HCT116 (cell line): ENCODE data around the gene DPP6. TPM values are rescaled to one million over a fixed set of nuclear protein-coding genes. Genes with fewer than 3 reads are reported as not detected.
A peak's percentile ranks its signal among the peaks of the same experiment; 100 is the strongest.

Source experiments
- ATAC-seq: fragments of 200-7000 bp; cut with Tn5 transposase; 2 replicates; pipeline ENCODE4 v1.9.1; 2020; ENCODE audit warnings: mild to moderate bottlenecking, moderate library complexity
- BruUV-seq: library from RNA; stranded (reverse); fragments of 400-500 nt; replicated peaks from 2 replicates; lab custom pipeline; 2021; lab: Mats Ljungman, UMichigan
- CTCF ChIA-PET: fragments of 300-600 bp; sonication (Branson Sonifier 250); formaldehyde crosslinking; loops from one replicate; lab custom pipeline; 2021; ENCODE audit warnings: antibody characterized with exemption; lab: Charles Lee
- POLR2A ChIA-PET: fragments of 300-600, 350-600 bp; sonication (Branson Sonifier 250); formaldehyde crosslinking; loops from one replicate; lab custom pipeline; 2021; ENCODE audit warnings: antibody characterized with exemption; lab: Charles Lee
- RAD21 ChIA-PET, 2 experiments: fragments of 300-600 bp; sonication (Branson Sonifier 250); formaldehyde crosslinking; loops; one replicate each; lab custom pipeline; 2023; ENCODE audit warnings: low total read pairs in 2 of 2; ENCODE audit not compliant: uncharacterized antibody in 2 of 2, unreplicated experiment in 2 of 2, low non-redundant PET in 1 of 2; lab: Charles Lee
- DNase-seq: peaks from one replicate; pipeline ENCODE4 v3.0.0-alpha.2; 2010; ENCODE audit warnings: low read depth, low spot score
- H2AFZ ChIP-seq: fragments of 200-600 bp; shearing (Covaris generic), sonication (generic); 2 replicates; pipeline ENCODE4 v1.6.1; 2017; ENCODE audit warnings: low read depth, mixed run types, mixed read lengths, antibody characterized with exemption, low read length; ENCODE audit not compliant: poor library complexity, severe bottlenecking
- H3K27ac ChIP-seq: 2 replicates; pipeline ENCODE4 v1.5.1; 2012; ENCODE audit warnings: low read depth, low read length
- H3K27me3 ChIP-seq: fragments of 200-600 bp; sonication (generic); 2 replicates; pipeline ENCODE4 v1.6.1; 2016; ENCODE audit warnings: mixed run types, low read length, mixed read lengths; ENCODE audit not compliant: insufficient read depth
- H3K36me3 ChIP-seq, 2 experiments: fragments of 200-500 bp in 1 of 2; fragments of 200-600 bp in 1 of 2; sonication (Bioruptor generic) in 1 of 2; sonication (generic) in 1 of 2; 2 replicates each; pipeline versions ENCODE4 v1.5.1 to v1.6.1; 2014 to 2016; ENCODE audit warnings: low read length in 2 of 2, inconsistent platforms in 1 of 2, mixed read lengths in 1 of 2, mixed run types in 1 of 2; ENCODE audit not compliant: insufficient read depth in 2 of 2, control insufficient read depth in 1 of 2
- H3K4me1 ChIP-seq, 2 experiments: fragments of 200-600 bp in 1 of 2; sonication (generic) in 1 of 2; 2 replicates each; pipeline versions ENCODE4 v1.5.1 to v1.6.1; 2012 to 2017; ENCODE audit warnings: low read length in 2 of 2, inconsistent platforms in 1 of 2, mild to moderate bottlenecking in 1 of 2, mixed read lengths in 1 of 2, mixed run types in 1 of 2, moderate library complexity in 1 of 2; ENCODE audit not compliant: insufficient read depth in 2 of 2, control insufficient read depth in 1 of 2
- H3K4me2 ChIP-seq: fragments of 200-600 bp; sonication (generic); 2 replicates; pipeline ENCODE4 v1.6.1; 2017; ENCODE audit warnings: mixed run types, low read length, mixed read lengths
- H3K4me3 ChIP-seq, 2 experiments: fragments of 200-600 bp in 1 of 2; sonication (generic) in 1 of 2; replicated peaks in 1 of 2; 2 replicates each; pipeline ENCODE4 v1.5.1; 2011 to 2016; ENCODE audit warnings: low read length in 2 of 2, control low read depth in 1 of 2, low read depth in 1 of 2, mild to moderate bottlenecking in 1 of 2, mixed read lengths in 1 of 2, mixed run types in 1 of 2
- H3K79me2 ChIP-seq: fragments of 200-600 bp; sonication (generic); 2 replicates; pipeline ENCODE4 v1.6.1; 2017; ENCODE audit warnings: mild to moderate bottlenecking, mixed run types, low read length, moderate library complexity, mixed read lengths; ENCODE audit not compliant: insufficient read depth
- H3K9ac ChIP-seq: fragments of 200-600 bp; sonication (generic); 2 replicates; pipeline ENCODE4 v1.6.1; 2016; ENCODE audit warnings: low read length, mixed read lengths
- H3K9me2 ChIP-seq: fragments of 200-600 bp; sonication (generic), shearing (Covaris generic); 2 replicates; pipeline ENCODE4 v1.6.1; 2017; ENCODE audit warnings: mixed run types, mild to moderate bottlenecking, moderate library complexity; ENCODE audit not compliant: insufficient read depth
- H3K9me3 ChIP-seq, 2 experiments: fragments of 200-500 bp in 1 of 2; fragments of 200-600 bp in 1 of 2; sonication (Bioruptor generic) in 1 of 2; sonication (generic) in 1 of 2; 2 replicates each; pipeline ENCODE4 v1.6.1; 2014 to 2017; ENCODE audit warnings: low read length in 2 of 2, mixed read lengths in 2 of 2, inconsistent platforms in 1 of 2, low read depth in 1 of 2, mild to moderate bottlenecking in 1 of 2, mixed run types in 1 of 2, moderate library complexity in 1 of 2; ENCODE audit not compliant: control insufficient read depth in 1 of 2, insufficient read depth in 1 of 2
- H4K20me1 ChIP-seq: fragments of 200-600 bp; sonication (generic), shearing (Covaris generic); 2 replicates; pipeline ENCODE4 v1.6.1; 2017; ENCODE audit warnings: mixed run types, mild to moderate bottlenecking, moderate library complexity; ENCODE audit not compliant: insufficient read depth
- EGR1 ChIP-seq: IDR thresholded peaks from 2 replicates; pipeline ENCODE4 v1.6.1; 2012; ENCODE audit warnings: low read depth
- EZH2 ChIP-seq: fragments of 200-600 bp; sonication (generic); IDR thresholded peaks from 2 replicates; pipeline ENCODE4 v1.6.1; 2017; ENCODE audit warnings: antibody characterized with exemption, mixed run types
- EZH2phosphoT487 ChIP-seq: fragments of 200-600 bp; IDR thresholded peaks from 2 replicates; pipeline ENCODE4 v1.6.1; 2018; ENCODE audit warnings: antibody characterized with exemption, borderline replicate concordance
- FOSL1 ChIP-seq: IDR thresholded peaks from 2 replicates; pipeline ENCODE4 v1.6.1; 2012; ENCODE audit warnings: low read depth
- MAX ChIP-seq: IDR thresholded peaks from 2 replicates; pipeline ENCODE4 v1.6.1; 2012
- REST ChIP-seq: IDR thresholded peaks from 2 replicates; pipeline ENCODE4 v1.6.1; 2012; ENCODE audit warnings: low read depth
- YY1 ChIP-seq: IDR thresholded peaks from 2 replicates; pipeline ENCODE4 v1.6.1; 2011; ENCODE audit warnings: low read length, low read depth, moderate library complexity, mild to moderate bottlenecking; ENCODE audit not compliant: insufficient replicate concordance; ENCODE audit errors: extremely low read depth
- ZFX ChIP-seq: fragments of 450-650 bp; IDR thresholded peaks from 2 replicates; pipeline ENCODE4 v1.6.1; 2017
- ZNF274 ChIP-seq: fragments of 200-500 bp; sonication (Bioruptor generic); IDR thresholded peaks from 2 replicates; pipeline ENCODE4 v1.6.1; 2014; ENCODE audit warnings: mild to moderate bottlenecking, low read depth, low read length, inconsistent platforms
- intact Hi-C: fragments of 100-400 bp; cut with micrococcal nuclease; formaldehyde crosslinking; loops from 2 replicates; pipeline ENCODE4 v1.10.0; 2022
- total RNA-seq: library from RNA; stranded (reverse); gene quantifications from one replicate; pipeline ENCODE4 v1.2.1, GENCODE V29; 2021; ENCODE audit not compliant: unreplicated experiment
- TF ChIP-seq, protein P1 (sequence below): IDR thresholded peaks from 2 replicates; pipeline ENCODE4 v1.6.1; 2011; ENCODE audit warnings: mild to moderate bottlenecking, low read length, moderate library complexity; ENCODE audit not compliant: insufficient replicate concordance; ENCODE audit errors: extremely low read depth
- TF ChIP-seq, protein P2 (sequence below): IDR thresholded peaks from 2 replicates; pipeline ENCODE4 v1.6.1; 2012
- TF ChIP-seq, protein P3 (sequence below), 3 experiments: fragments of 200-600 bp in 1 of 3; sonication (generic) in 1 of 3; IDR thresholded peaks in 2 of 3; conservative IDR thresholded peaks in 1 of 3; 2 replicates each; pipeline ENCODE4 v1.5.1; 2012 to 2017; ENCODE audit warnings: low read depth in 2 of 3, low read length in 2 of 3, antibody characterized with exemption in 1 of 3, borderline replicate concordance in 1 of 3, control low read depth in 1 of 3, mild to moderate bottlenecking in 1 of 3, mixed read lengths in 1 of 3, mixed run types in 1 of 3, moderate library complexity in 1 of 3; ENCODE audit not compliant: insufficient read depth in 1 of 3

The DPP6 gene
- total RNA-seq, 1 experiment from 2014 or later: not detected

DNA sequence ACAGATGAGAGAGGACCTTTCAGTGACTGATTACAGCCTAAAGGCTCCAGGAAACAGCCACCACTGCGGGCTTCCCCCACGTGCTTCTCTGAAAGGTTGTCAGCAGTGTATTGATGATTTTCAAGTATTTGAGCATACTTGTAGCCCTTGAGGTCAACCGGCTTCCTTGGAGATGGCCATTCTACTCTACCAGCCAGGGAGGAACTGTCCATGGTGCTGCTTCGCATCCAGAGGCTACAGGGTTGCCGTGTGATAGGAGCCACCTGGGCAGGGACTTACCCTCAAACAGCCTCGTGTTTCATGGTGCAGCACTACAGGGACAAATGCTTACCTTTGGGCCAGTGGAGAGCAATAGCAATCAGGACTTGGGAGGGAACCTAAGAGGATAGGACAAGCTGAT lies 179.5 kb downstream of the DPP6 start:
- peak; percentile 43 for TF ChIP-seq REST
- TF ChIP-seq FOSL1: no peak
- ChIA-PET POLR2A (no interaction called here), CTCF (no interaction called here), RAD21 (no interaction called here)
- no TSS peak for BruUV-seq
- Histone ChIP-seq H3K4me2 (no peak overlapping the region), H3K27ac (no peak overlapping the region), H3K4me1 (no peaks in the 10 kb centered on the region), H2AFZ (no peak overlapping the region), H4K20me1 (no peaks in the 10 kb centered on the region), H3K79me2 (no peaks in the 10 kb centered on the region), H3K27me3 (no peaks in the 10 kb centered on the region), H3K9me3 (peaks cover 5 to 32% of the 10 kb centered on the region in 2 experiments; a peak in 2 of 4 replicates), H3K4me3 (no peak overlapping the region), H3K9ac (no peak overlapping the region), H3K9me2 (no peaks in the 10 kb centered on the region), H3K36me3 (no peaks in the 10 kb centered on the region)
- intact Hi-C loops: no loop called here
- no peak for ATAC-seq
- no peak for DNase-seq

GRCh38 chr7:154232700-154233099 lies 180.5 kb downstream of the DPP6 start:
- ATAC-seq (no peak), DNase-seq (no peak)
- Histone ChIP-seq H3K4me2 (no peak overlapping the region), H3K79me2 (no peaks in the 10 kb centered on the region), H3K4me3 (no peak overlapping the region), H3K9ac (no peak overlapping the region), H3K9me3 (peaks cover 5 to 27% of the 10 kb centered on the region in 2 experiments; a peak in 2 of 4 replicates), H2AFZ (no peak overlapping the region), H3K36me3 (no peaks in the 10 kb centered on the region), H3K9me2 (no peaks in the 10 kb centered on the region), H3K27ac (no peak overlapping the region), H3K4me1 (no peaks in the 10 kb centered on the region), H4K20me1 (no peaks in the 10 kb centered on the region), H3K27me3 (no peaks in the 10 kb centered on the region)
- ChIA-PET RAD21 (no interaction called here), CTCF (no interaction called here), POLR2A (no interaction called here)
- no TSS peak for BruUV-seq
- TF ChIP-seq, protein P1, sequence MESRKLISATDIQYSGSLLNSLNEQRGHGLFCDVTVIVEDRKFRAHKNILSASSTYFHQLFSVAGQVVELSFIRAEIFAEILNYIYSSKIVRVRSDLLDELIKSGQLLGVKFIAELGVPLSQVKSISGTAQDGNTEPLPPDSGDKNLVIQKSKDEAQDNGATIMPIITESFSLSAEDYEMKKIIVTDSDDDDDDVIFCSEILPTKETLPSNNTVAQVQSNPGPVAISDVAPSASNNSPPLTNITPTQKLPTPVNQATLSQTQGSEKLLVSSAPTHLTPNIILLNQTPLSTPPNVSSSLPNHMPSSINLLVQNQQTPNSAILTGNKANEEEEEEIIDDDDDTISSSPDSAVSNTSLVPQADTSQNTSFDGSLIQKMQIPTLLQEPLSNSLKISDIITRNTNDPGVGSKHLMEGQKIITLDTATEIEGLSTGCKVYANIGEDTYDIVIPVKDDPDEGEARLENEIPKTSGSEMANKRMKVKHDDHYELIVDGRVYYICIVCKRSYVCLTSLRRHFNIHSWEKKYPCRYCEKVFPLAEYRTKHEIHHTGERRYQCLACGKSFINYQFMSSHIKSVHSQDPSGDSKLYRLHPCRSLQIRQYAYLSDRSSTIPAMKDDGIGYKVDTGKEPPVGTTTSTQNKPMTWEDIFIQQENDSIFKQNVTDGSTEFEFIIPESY: no peak
- TF ChIP-seq FOSL1 (no peak), MAX (no peak), ZNF274 (no peak), EZH2 (no peak), ZFX (no peak), YY1 (no peak), EGR1 (no peak), EZH2phosphoT487 (no peak)
- TF ChIP-seq, protein P2, sequence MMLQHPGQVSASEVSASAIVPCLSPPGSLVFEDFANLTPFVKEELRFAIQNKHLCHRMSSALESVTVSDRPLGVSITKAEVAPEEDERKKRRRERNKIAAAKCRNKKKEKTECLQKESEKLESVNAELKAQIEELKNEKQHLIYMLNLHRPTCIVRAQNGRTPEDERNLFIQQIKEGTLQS: no peak
- TF ChIP-seq, protein P3, sequence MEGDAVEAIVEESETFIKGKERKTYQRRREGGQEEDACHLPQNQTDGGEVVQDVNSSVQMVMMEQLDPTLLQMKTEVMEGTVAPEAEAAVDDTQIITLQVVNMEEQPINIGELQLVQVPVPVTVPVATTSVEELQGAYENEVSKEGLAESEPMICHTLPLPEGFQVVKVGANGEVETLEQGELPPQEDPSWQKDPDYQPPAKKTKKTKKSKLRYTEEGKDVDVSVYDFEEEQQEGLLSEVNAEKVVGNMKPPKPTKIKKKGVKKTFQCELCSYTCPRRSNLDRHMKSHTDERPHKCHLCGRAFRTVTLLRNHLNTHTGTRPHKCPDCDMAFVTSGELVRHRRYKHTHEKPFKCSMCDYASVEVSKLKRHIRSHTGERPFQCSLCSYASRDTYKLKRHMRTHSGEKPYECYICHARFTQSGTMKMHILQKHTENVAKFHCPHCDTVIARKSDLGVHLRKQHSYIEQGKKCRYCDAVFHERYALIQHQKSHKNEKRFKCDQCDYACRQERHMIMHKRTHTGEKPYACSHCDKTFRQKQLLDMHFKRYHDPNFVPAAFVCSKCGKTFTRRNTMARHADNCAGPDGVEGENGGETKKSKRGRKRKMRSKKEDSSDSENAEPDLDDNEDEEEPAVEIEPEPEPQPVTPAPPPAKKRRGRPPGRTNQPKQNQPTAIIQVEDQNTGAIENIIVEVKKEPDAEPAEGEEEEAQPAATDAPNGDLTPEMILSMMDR (IDR thresholded peaks at IDR 0.05 in 2 of 3, conservative IDR thresholded peaks at IDR 0.05 in 1 of 3; ENCODE audit: borderline replicate concordance in 1 of 3, insufficient read depth in 1 of 3, low read depth in 2 of 3, low read length in 2 of 3): no peak
- intact Hi-C loops: no loop called here
